HepG2 (cell line): ENCODE data around the gene JCAD.

Experiments used
- ZNF484 ChIP-seq: sonication (generic); formaldehyde crosslinking; IDR thresholded peaks from 2 replicates; pipeline ENCODE4 v1.5.1; 2020; ENCODE audit warnings: mild to moderate bottlenecking, low read depth, missing genetic modification reagents, borderline replicate concordance
- TF ChIP-seq, protein P1 (sequence below), 2 experiments: IDR thresholded peaks; 2 replicates each; pipeline ENCODE4 v1.6.1; 2011 to 2012; ENCODE audit warnings: low read length in 2 of 2, borderline replicate concordance in 1 of 2, low read depth in 1 of 2, mild to moderate bottlenecking in 1 of 2, moderate library complexity in 1 of 2

- no peak for TF ChIP-seq ZNF484 (CRISPR knock-in tag)
- TF ChIP-seq, protein P1, sequence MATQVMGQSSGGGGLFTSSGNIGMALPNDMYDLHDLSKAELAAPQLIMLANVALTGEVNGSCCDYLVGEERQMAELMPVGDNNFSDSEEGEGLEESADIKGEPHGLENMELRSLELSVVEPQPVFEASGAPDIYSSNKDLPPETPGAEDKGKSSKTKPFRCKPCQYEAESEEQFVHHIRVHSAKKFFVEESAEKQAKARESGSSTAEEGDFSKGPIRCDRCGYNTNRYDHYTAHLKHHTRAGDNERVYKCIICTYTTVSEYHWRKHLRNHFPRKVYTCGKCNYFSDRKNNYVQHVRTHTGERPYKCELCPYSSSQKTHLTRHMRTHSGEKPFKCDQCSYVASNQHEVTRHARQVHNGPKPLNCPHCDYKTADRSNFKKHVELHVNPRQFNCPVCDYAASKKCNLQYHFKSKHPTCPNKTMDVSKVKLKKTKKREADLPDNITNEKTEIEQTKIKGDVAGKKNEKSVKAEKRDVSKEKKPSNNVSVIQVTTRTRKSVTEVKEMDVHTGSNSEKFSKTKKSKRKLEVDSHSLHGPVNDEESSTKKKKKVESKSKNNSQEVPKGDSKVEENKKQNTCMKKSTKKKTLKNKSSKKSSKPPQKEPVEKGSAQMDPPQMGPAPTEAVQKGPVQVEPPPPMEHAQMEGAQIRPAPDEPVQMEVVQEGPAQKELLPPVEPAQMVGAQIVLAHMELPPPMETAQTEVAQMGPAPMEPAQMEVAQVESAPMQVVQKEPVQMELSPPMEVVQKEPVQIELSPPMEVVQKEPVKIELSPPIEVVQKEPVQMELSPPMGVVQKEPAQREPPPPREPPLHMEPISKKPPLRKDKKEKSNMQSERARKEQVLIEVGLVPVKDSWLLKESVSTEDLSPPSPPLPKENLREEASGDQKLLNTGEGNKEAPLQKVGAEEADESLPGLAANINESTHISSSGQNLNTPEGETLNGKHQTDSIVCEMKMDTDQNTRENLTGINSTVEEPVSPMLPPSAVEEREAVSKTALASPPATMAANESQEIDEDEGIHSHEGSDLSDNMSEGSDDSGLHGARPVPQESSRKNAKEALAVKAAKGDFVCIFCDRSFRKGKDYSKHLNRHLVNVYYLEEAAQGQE (IDR thresholded peaks at IDR 0.05; ENCODE audit: borderline replicate concordance in 1 of 2, low read depth in 1 of 2, low read length in 2 of 2) = no peak
These were observed 3.1 kb downstream of the JCAD start for GRCh38 chr10:30056281-30056680.
